Caki2 (cell line): ENCODE measurements around the gene SUGCT. TPM values are rescaled to one million over a fixed set of nuclear protein-coding genes. Genes with fewer than 3 reads are reported as not detected.
"Not testable (repeated sequence)": the region's sequence is repeated elsewhere in the genome, so short reads cannot be mapped to it uniquely, and the experiment has no call there.

Source experiments
- DNase-seq: peaks from one replicate; pipeline ENCODE4 v3.0.0-alpha.2; 2015; ENCODE audit warnings: low read depth
- in situ Hi-C: cut with HindIII; loops from 2 replicates; pipeline ENCODE4 v1.10.0; 2016; ENCODE audit warnings: low sequenced_read_pairs, low pct_unique_long_range_greater_than_20kb, mixed read lengths
- total RNA-seq: library from RNA; depleted of rRNA; stranded (reverse); fragments of >200 nt; shearing (Covaris generic); gene quantifications from 2 replicates; pipeline ENCODE4 v1.2.3, GENCODE V29; 2014; ENCODE audit warnings: low replicate concordance; rRNA removed

The SUGCT gene
- total RNA-seq, result 6.8 and 9.7 TPM in 2 replicates

GRCh38 chr7:40134428-40135316 lies at the start of gene SUGCT, which contains the start of gene MPLKIP:
Gene SUGCT, plus strand, starts transcription at chr7:40135005.
Gene MPLKIP, minus strand, starts transcription at chr7:40134622. Its CDS starts 55 bp downstream, at chr7:40134567.
- peak; percentile 91 for DNase-seq
- in situ Hi-C loops, result no loop called here

DNA sequence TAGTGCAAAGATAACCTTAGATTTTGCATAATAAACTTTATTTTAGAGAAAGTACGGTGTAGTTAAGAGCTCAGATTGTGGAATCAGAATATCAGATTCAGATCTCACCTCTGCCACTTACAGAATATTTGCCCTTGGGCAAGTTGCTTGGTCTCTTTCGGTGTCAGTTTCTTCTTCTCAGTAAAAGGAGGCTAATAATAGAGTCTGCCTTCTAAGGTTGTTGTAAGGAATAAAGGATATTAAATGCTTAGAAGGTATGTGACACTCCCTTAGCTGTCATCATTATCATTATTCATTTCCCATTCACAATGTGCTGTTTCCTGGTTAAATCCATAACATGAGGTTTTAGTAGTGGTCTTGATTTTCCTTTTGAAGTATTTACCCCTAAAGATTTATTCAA lies 42.6 kb upstream of the SUGCT start:
- no peak for DNase-seq
- in situ Hi-C loops, result no loop called here

GRCh38 chr7:40093631-40094350 lies 41.0 kb upstream of the SUGCT start:
- in situ Hi-C loops, result no loop called here
- no peak for DNase-seq

- DNase-seq, result no peak
- in situ Hi-C loops, result no loop called here
These were observed 39.6 kb upstream of the SUGCT start for GRCh38 chr7:40095230-40095629.

GRCh38 chr7:40095695-40096327 lies 39.0 kb upstream of the SUGCT start:
- in situ Hi-C loops, result no loop called here
- DNase-seq, result no peak

DNA sequence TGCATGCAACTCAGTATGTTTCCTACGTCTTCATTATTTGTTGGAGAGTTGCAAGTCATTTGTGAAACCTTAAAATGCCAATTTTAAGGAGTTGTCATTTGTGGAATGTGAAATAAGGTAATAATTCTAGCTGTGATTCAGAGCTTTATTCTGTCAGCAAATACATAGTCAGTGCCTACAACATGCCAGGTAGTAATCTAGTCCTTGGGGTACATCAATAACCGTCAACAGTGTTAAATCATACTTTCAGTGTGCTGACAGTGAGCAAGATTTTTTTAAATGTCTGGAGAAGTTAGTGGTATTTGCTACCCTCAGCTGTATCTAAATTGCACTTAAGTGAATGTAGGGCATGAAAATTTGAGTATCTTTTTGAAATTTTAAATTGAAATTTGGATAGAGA lies 37.1 kb upstream of the SUGCT start:
- DNase-seq, result no peak
- in situ Hi-C loops, result no loop called here

DNA sequence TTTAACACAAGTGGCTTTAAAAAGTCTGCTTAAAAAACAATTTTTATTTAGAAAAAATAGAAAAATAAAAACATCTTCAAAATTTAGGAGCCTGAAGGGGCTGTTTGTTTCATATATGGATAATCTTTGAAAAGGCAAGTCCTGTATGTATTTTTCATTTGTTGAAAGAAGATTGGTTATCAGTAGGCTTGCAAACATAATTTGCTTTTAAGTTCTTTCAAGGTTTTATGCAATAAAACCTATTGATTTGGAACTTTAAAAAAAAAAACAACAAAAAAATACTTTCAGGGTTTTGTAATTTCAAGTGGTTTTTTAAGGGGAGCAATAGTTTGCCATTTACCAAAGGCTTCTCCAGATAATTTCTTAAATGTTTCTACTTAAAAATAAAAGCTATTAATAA lies 36.0 kb upstream of the SUGCT start:
- in situ Hi-C loops, result no loop called here
- DNase-seq, result no peak

- DNase-seq, result no peak
- in situ Hi-C loops, result no loop called here
These were observed 35.0 kb upstream of the SUGCT start for GRCh38 chr7:40099837-40100236.

DNA sequence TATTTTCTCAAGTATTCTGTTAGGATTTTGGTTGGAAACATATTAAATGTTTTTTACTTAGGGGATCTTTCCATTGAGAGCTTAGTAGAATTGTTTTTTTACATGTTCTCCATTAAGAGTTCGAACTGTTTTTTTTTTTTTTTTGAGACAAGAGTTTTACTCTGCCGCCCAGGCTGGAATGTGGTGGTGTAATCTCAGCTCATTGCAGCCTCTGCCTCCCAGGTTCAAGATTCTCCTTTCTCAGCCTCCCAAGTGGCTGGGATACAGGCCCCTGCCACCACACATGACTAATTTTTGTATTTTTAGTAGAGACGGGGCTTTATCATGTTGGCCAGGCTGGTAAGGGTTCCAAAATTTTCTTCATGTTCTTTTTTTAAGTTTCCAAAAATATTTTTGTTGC lies 33.6 kb upstream of the SUGCT start:
- in situ Hi-C loops, result no loop called here
- DNase-seq, result no peak

GRCh38 chr7:40102897-40103296 lies 31.9 kb upstream of the SUGCT start:
- in situ Hi-C loops, result no loop called here
- DNase-seq, result no peak

GRCh38 chr7:40105879-40106473 lies 28.8 kb upstream of the SUGCT start:
- no peak for DNase-seq
- in situ Hi-C loops, result no loop called here

DNA sequence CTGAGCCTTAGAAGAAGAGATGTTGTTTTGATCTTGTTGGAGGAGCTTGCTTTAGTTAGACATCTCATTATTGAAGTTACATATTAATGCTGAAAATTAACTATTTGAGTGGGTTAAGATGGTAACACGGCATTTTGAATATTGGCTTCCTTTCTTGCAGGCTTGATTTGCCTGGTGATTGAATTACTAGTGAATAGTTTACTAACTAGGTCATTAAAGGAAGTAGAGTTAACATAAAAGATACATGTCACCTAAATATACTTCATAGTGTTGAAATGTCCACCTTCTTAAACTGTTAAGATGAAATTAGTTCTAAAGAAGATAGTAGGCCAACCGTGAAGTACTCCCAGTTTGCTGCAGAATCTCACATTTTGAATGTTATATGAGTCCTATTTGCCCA lies 18.9 kb upstream of the SUGCT start:
- no peak for DNase-seq
- in situ Hi-C loops, result no loop called here

DNA sequence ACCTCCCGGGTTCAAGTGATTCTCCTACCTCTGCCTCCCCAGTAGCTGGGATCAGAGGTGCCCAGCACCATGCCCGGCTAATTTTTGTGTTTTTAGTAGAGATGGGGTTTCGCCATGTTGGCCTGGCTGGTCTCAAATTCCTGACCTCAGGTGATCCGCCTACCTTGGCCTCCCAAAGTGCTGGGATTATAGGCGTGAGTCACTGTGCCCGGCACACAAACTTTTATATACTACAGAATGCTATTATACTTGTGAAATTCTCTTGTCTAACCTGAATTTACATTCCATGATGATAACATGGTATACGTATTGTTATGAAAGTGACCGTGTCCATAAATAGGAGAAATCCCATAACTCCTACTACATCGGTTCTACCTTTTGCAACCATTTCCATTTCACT lies 17.6 kb upstream of the SUGCT start:
- DNase-seq, in situ Hi-C loops: not testable (repeated sequence)

- DNase-seq, in situ Hi-C loops: not testable (repeated sequence)
These were observed 16.6 kb upstream of the SUGCT start for GRCh38 chr7:40118201-40118600.

DNA sequence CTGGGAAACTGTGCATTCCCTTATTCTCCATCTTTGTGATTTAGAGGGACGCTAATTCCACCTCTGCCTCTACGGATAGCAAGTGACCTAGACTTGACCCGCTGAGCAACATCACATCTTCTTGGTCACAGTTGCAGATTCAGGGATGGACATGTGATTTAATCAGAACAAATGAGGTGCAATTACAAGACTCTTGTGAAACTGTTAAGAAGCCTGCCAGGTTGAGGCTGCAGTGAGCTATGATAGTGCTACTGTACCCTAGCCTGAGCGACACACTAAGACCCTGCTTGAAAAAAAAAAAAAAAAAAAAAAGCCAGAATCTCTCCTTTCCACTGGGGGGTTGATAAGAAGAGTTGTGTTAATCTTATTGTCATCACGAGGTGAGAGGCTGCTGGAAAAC lies 14.8 kb upstream of the SUGCT start:
- in situ Hi-C loops, result no loop called here
- no peak for DNase-seq

DNA sequence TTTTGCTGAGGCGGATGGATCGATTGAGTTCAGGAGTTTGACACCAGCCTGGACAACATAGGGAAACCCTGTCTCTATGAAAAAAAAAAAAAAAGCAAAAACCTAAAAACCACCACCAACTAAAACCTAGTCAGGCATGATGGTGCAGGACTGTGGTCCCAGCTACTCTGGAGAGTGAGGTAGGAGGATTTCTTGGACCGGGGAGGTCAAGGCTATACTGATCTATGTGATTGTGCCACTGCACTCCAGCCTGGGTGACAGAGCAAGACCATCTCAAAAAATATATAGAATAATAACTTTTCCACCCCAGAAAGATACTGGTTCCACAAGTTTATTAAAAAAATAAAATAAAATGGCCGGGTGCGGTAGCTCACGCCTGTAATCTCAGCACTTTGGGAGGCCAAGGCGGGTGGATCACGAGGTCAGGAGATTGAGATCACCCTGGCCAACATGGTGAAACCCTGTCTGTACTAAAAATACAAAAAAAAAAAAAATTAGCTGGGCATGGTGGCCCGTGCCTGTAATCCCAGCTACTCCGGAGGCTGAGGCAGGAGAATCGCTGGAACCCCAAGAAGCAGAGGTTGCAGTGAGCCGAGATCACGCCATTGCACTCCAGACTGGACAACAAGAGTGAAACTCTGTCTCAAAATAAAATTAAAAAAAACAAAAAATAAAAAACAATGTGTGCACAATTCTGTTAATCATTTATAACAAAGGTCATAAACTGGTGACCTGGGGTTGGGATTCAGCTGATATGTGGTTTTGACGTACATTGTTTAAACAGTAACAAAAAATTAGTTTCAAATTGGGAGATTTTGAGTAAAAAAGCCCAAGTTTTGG lies 12.5 kb upstream of the SUGCT start:
- DNase-seq, in situ Hi-C loops: not testable (repeated sequence)

DNA sequence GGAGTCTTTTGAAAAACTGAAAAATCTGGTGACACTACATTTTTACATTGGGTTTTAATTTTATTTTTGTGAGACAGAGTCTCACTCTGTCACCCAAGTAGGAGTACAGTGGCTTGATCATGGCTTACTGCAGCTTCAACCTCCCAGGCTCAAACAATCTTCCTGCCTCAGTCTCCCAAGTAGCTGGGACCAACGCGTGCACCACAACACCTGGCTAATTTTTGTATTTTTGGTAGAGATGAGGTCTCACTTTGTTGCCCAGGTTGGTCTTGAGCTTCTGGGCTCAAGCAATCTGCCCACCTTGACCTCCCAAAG lies 11.9 kb upstream of the SUGCT start:
- in situ Hi-C loops, result no loop called here

More for the DNA sequence above, 11.9 kb upstream of the SUGCT start:
- DNase-seq, result no peak
